Activated CD4-positive, alpha-beta T cell treated with anti-CD3 and anti-CD28 coated beads, Interleukin-2, amount 50 U/mL, for 48 hours (primary cell): Measurements from ENCODE around the gene MST1R.
"Not testable (repeated sequence)": the region's sequence is repeated elsewhere in the genome, so short reads cannot be mapped to it uniquely, and the experiment has no call there.

Experiments used
- DNase-seq, 2 experiments: peaks; one replicate each; pipeline ENCODE4 v3.0.0-alpha.2; 2020

The MST1R gene

GRCh38 chr3:49903451-49904424, at the start of gene MST1R:
Gene MST1R (minus strand): TSS chr3:49903873. CDS start chr3:49903609, 264 bp downstream.
- peak; percentile 87 to 89 for DNase-seq

GRCh38 chr3:49952924-49953323, 49.3 kb upstream of the MST1R start:
- DNase-seq = no peak

DNA sequence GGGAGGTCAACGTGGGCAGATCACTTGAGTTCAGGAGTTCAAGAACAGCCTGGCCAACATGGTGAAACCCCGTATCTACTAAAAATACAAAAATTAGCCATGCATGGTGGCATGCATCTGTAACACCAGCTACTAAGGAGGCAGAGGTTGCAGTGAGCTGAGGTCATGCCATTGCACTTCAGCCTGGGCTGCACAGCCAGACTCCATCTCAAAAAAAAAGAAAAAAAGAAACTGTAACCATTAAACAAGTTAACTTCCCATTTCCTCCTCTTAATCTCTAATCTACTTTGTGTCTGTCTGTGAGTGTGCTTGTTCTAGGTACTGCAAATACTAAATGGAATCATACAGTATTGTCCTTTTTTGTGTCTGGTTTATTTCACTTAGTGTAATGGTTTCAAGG, 39.0 kb upstream of the MST1R start:
- no peak for DNase-seq

GRCh38 chr3:49940667-49941249, 37.1 kb upstream of the MST1R start:
- DNase-seq = no peak

DNA sequence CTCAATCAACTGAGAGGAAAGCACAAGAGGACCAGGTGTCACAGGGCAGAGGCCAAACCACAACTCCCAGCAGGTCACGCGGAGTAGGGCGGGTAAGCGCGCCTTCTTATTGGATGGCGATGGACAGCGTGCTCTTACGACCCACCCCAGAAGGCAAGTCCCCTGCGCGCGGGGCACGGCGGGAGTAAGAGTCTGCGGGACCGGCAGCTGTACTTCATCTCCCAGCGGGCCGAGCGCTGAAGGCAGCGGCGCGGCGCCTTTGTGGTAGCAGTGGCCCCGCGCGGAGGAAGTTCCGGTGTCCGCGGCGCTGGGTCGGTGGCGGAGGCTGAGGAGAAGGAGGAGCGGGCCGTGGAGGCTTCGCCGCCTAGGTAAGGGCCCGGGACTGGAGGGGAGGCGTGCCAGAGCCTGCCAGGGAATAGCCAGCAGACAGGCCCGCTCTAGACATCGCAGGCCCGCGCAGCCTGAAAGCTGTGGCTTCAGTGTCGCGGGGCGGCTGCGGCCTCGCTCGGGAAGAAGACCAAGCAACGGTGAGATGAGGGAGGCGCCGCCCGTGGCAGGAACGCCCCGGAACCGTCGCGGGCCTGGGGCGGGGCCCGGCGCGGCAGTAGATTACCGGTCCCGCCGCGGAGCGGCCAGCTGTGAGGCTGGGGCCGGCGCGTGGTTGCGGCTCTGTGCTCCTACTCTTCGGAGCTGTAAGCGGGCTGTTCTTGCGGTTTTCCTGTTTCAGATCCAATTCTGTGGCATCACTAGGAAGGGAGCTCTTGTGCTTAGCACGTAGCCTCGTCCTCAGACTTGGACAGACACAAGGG, 36.4 kb upstream of the MST1R start, which contains the start of gene RBM6:
Gene RBM6, plus strand, starts transcription at position 293 of the 809 bp plus-strand sequence. CDS start 22,492 bp downstream, outside the sequence.
- DNase-seq = peak; percentile 95 to 97

DNA sequence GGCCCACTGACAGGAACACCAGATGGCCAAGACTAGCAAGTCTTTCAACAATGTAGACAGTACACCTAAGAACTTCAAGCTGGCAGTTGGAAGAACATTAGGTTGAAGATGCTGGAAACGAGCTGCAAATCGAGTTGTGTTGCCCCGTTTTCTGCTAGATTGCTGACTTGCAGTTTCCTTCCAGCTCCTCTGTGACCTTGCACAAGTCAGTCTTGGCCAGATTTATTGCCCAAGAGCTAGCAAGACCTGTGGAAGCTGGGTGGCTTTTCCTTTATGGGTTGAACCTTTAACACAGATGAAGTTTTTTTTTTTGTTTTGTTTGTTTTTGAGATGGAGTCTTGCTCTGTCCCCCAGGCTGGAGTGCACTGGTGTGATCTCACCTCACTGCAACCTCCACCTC, 33.4 kb upstream of the MST1R start:
- no peak for DNase-seq

DNA sequence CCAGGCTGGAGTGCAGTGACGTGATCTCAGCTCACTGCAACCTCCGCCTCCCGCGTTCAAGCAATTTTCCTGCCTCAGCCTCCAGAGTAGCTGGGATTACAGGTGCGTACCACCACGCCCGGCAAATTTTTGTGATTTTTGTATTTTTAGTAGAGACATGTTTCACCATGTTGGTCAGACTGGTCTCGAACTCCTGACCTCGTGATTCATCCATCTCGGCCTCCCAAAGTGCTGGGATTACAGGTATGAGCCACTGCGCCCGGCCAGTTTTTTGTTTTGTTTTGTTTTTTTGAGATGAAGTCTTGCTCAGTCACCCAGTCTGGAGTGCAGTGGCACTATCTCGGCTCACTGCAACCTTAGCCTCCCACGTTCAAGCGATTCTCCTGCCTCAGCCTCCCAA, 28.6 kb upstream of the MST1R start:
- DNase-seq = not testable (repeated sequence)

- DNase-seq = no peak
Measured at GRCh38 chr3:49930922-49931321, 27.2 kb upstream of the MST1R start.

GRCh38 chr3:49930168-49930690, 26.6 kb upstream of the MST1R start:
- DNase-seq = no peak

DNA sequence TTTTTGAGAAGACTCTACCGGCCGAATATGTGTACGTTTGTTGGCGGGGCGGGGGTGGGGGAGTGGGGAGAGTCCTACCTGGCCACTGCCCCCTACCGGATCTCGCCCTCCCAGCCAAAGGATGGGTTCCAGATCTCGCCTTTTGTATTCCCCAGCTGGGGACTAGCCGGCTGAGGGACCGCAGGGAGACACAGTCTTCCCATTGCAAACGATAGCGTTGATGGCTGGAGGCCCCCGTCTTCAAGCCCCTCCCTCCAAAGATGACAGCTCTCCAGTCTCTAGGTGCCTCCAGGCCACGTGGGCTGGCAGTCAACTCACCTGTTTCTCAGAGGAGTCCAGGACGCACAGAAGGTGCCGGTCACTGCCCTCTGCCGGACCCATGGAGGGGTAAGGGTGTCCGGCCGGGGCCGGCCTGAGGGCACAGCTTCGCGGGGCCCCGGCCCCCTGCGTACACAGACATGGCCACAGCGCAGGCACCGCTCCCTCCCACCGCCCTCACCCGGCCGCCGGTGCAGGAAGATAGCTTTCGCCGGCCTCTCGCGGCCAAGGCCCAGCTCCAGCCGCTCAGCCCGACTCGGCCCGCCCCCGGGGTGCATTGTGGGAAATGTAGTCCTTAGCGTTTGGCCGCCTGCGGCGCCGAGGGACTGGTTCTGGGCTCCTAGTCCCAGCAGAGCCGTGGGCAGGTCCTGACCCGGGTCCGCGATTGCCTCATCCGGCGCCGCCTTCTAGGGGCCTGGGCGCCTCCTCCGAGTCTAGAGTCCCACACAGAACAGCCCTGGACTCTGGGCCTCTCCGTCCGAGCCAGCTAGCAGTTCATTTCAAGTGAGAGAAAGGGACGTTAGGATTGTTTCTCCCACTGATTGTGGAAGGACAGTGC, 25.9 kb upstream of the MST1R start, which contains the start of gene MON1A:
Gene MON1A, minus strand, starts transcription at position 521 of the 877 bp plus-strand sequence. CDS start 16,465 bp downstream, outside the sequence.
- DNase-seq = peak; percentile 95 to 96

GRCh38 chr3:49928481-49929017, 24.9 kb upstream of the MST1R start:
- DNase-seq = no peak

DNA sequence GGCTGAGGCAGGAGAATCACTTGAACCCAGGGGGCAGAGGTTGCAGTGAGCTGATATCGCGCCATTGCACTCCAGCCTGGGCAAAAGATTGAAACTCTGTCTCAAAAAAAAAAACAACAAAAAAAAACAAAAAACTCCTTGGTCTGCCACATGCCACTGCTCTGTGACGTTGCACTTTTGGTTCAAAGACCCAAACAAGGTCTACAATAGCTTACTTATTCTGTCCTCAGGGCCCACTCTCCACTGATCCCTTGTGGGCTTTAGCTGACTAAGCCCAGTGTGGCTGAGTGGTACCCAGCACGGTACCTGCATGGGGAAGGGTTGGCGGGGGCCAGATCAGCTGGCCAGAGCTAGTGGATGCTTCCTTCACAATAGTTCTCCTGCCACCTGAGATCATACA, 24.1 kb upstream of the MST1R start:
- DNase-seq = no peak

GRCh38 chr3:49926117-49926728, 22.6 kb upstream of the MST1R start:
- no peak for DNase-seq

- no peak for DNase-seq
Measured at GRCh38 chr3:49925485-49925884, 21.8 kb upstream of the MST1R start.

DNA sequence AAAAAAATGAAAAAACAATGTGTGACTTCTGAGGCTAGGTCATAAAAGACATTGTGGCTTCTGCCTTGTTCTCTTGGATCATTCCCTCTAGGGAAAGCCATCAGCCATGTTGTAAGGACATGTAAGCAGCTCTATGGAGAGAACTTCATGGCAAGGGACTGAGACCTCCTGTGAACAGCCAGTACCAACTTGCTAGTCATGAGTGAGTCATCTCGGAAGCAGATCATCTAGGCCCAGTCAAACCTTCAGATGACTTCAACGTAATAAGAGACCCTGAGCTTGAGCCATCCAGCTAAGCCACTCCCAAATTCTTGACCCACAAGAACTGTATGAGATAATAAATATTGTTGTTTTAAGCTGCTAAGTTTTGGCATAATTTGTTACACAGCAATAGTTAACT, 21.0 kb upstream of the MST1R start:
- DNase-seq = no peak

DNA sequence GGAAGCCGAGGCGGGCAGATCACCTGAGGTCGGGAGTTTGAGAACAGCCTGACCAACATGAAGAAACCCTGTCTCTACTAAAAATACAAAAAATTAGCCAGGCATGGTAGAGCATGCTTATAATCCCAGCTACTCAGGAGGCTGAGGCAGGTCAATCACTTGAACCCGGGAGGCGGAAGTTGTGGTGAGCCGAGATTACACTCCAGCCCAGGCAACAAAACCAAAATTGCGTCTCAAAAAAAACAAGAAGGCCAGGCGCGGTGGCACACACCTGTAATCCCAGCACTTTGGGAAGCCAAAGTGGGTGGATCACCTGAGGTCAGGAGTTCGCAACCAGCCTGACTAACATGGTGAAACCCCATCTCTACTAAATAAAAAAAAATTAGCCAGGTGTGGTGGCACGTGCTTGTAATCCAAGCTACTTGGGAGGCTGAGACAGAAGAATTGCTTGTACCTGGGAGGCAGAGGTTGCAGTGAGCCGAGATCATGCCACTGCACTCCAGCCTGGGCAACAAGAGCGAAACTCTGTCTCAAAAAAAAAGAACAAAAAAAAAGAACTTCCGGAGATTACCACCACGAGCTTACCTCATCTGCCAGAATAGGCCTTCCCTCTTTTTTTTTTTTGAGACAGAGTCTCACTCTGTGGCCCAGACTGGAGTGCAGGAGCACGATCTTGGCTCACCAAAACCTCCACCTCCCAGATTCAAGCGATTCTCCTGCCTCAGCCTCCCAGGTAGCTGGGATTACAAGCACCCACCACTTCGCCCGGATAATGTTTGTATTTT, 14.3 kb upstream of the MST1R start:
- DNase-seq = not testable (repeated sequence)

DNA sequence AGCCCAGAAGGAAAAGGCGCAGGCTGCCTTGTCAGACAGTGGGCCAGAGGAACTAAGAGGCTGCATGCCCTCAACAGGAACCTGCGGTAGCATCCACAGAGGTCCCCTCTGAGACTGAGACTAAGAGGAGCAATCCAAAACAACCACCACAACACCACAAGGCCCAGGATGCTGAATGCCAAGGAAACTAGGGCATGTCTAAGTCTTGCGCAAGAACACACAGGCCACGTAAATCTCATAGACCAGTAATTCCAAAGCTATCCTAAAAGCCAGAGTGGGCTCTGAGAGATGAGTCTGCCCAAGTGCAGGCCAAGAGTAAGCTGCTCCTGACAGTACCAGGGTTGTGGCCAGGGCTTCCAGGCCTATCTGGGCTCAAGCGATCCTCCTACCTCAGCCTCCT, 13.0 kb upstream of the MST1R start:
- DNase-seq = no peak

GRCh38 chr3:49914906-49915305, 11.2 kb upstream of the MST1R start:
- DNase-seq = no peak

DNA sequence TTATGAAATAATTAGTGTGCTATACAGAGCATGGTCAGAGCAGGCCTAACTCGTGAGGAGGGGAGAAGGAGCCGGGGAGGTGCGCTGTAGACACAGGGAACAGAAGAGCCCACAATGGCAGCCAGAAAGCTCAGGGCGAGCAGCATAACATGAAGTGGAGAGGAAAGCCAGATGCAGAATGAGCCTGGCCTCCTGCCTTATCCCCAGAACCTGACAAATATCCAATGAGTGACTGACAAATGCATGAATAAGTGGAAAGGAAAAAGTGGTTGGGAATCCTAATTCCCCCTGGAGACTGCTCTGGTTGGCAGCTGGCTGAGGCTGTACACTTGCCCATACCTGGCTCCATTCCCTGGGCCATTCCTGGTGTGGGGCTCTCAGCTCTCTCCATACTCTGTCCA, 9.2 kb upstream of the MST1R start:
- no peak for DNase-seq

- no peak for DNase-seq
Measured at GRCh38 chr3:49911611-49912010, 7.9 kb upstream of the MST1R start.
